Vagina (tissue), 2 donors: ENCODE measurements around the gene CNTLN. TPM values are rescaled to one million over a fixed set of nuclear protein-coding genes. Genes with fewer than 3 reads are reported as not detected.
A peak's percentile ranks its signal among the peaks of the same experiment; 100 is the strongest.

Source experiments
- DNase-seq, 2 donors: peaks; one replicate each; pipeline ENCODE4 v3.0.0-alpha.2; 2017; ENCODE audit errors: extremely low spot score in 2 of 2
- H3K27ac ChIP-seq: fragments of 200-600 bp; sonication (generic); one replicate; pipeline ENCODE4 v1.5.1; 2019
- H3K27me3 ChIP-seq: fragments of 200-600 bp; sonication (generic); one replicate; pipeline ENCODE4 v1.5.1; 2019
- H3K36me3 ChIP-seq, 2 donors: fragments of 200-600 bp; sonication (generic); one replicate each; pipeline ENCODE4 v1.5.1; 2017 to 2019
- H3K4me1 ChIP-seq: fragments of 200-600 bp; sonication (generic); one replicate; pipeline ENCODE4 v1.5.1; 2019
- H3K4me3 ChIP-seq, 2 donors: fragments of 200-600 bp; sonication (generic); 1 replicate in 1 of 2; 2 replicates in 1 of 2; pipeline ENCODE4 v1.5.1; 2016 to 2019
- H3K9me3 ChIP-seq: fragments of 200-600 bp; sonication (generic); one replicate; pipeline ENCODE4 v1.5.1; 2019
- CTCF ChIP-seq, 3 experiments: fragments of 450-650 bp in 2 of 3; fragments of 200-600 bp in 1 of 3; sonication (generic) in 1 of 3; IDR thresholded peaks; one replicate each; pipeline ENCODE4 v1.5.1; 2017 to 2019; ENCODE audit warnings: antibody characterized with exemption in 3 of 3, mild to moderate bottlenecking in 2 of 3, moderate library complexity in 2 of 3
- POLR2A ChIP-seq, 2 donors: fragments of 450-650 bp; IDR thresholded peaks; one replicate each; pipeline ENCODE4 v1.6.1; 2017; ENCODE audit warnings: antibody characterized with exemption in 2 of 2, mild to moderate bottlenecking in 2 of 2, moderate library complexity in 2 of 2
- POLR2AphosphoS5 ChIP-seq, 2 donors: sonication (generic); formaldehyde crosslinking; IDR thresholded peaks; one replicate each; pipeline ENCODE4 v1.9.0; 2017; ENCODE audit warnings: antibody characterized with exemption in 2 of 2, mild to moderate bottlenecking in 2 of 2, low read depth in 1 of 2; ENCODE audit not compliant: insufficient read depth in 1 of 2
- intact Hi-C: fragments of 100-400 bp; cut with DNase I; formaldehyde crosslinking; loops from one replicate; pipeline ENCODE4 v1.15.1; 2023
- total RNA-seq: library from RNA; depleted of rRNA; stranded (reverse); fragments of >200 nt; gene quantifications from one replicate; pipeline ENCODE4 v1.2.3, GENCODE V29; 2016

Gene CNTLN
- total RNA-seq, 1 donor from 2014 or later = 13.3 TPM

GRCh38 chr9:17528859-17529258 is 394.0 kb downstream of the CNTLN start:
- no peaks in the 10 kb centered on the region for H3K27me3 ChIP-seq
- no peak for DNase-seq
- intact Hi-C loops = no loop called here
- H3K27ac ChIP-seq = no peak overlapping the region
- no peaks in the 10 kb centered on the region for H3K9me3 ChIP-seq
- TF ChIP-seq POLR2A (IDR thresholded peaks at IDR 0.05) (no peak), POLR2AphosphoS5 (IDR thresholded peaks at IDR 0.05; ENCODE audit: insufficient read depth in 1 of 2, low read depth in 1 of 2) (no peak), CTCF (IDR thresholded peaks at IDR 0.05) (no peak)
- H3K4me1 ChIP-seq = no peaks in the 10 kb centered on the region
- no peak overlapping the region for H3K4me3 ChIP-seq
- H3K36me3 ChIP-seq = no peaks in the 10 kb centered on the region

- DNase-seq = no peak
- Histone ChIP-seq H3K4me3 (no peak overlapping the region), H3K27me3 (no peaks in the 10 kb centered on the region), H3K27ac (no peak overlapping the region), H3K9me3 (no peaks in the 10 kb centered on the region), H3K36me3 (no peaks in the 10 kb centered on the region), H3K4me1 (no peaks in the 10 kb centered on the region)
- intact Hi-C loops = no loop called here
- TF ChIP-seq CTCF (IDR thresholded peaks at IDR 0.05) (peak in 1 of 3 experiments; percentile 23), POLR2AphosphoS5 (IDR thresholded peaks at IDR 0.05; ENCODE audit: insufficient read depth in 1 of 2, low read depth in 1 of 2) (no peak)
Measured at GRCh38 chr9:17531642-17532254, 396.9 kb downstream of the CNTLN start.

- Histone ChIP-seq H3K4me1 (no peaks in the 10 kb centered on the region), H3K36me3 (no peaks in the 10 kb centered on the region), H3K27me3 (no peaks in the 10 kb centered on the region), H3K4me3 (no peak overlapping the region), H3K27ac (no peak overlapping the region), H3K9me3 (no peaks in the 10 kb centered on the region)
- no peak for DNase-seq
- intact Hi-C loops = no loop called here
- TF ChIP-seq POLR2AphosphoS5 (IDR thresholded peaks at IDR 0.05; ENCODE audit: insufficient read depth in 1 of 2, low read depth in 1 of 2) = no peak
- TF ChIP-seq CTCF (IDR thresholded peaks at IDR 0.05) = no peak
Measured at GRCh38 chr9:17532461-17532860, 397.6 kb downstream of the CNTLN start.

- intact Hi-C loops = no loop called here
Measured at GRCh38 chr9:17535176-17535575, 400.3 kb downstream of the CNTLN start.

More at GRCh38 chr9:17535176-17535575, 400.3 kb downstream of the CNTLN start:
- H3K27me3 ChIP-seq = no peaks in the 10 kb centered on the region
- H3K4me1 ChIP-seq = no peaks in the 10 kb centered on the region
- TF ChIP-seq POLR2A (IDR thresholded peaks at IDR 0.05) = no peak
- TF ChIP-seq POLR2AphosphoS5 (IDR thresholded peaks at IDR 0.05; ENCODE audit: insufficient read depth in 1 of 2, low read depth in 1 of 2) = no peak
- no peak for TF ChIP-seq CTCF (IDR thresholded peaks at IDR 0.05)
- no peak overlapping the region for H3K4me3 ChIP-seq
- no peak for DNase-seq
- no peaks in the 10 kb centered on the region for H3K9me3 ChIP-seq
- no peak overlapping the region for H3K27ac ChIP-seq
- no peaks in the 10 kb centered on the region for H3K36me3 ChIP-seq
